ENCODE measurements around the gene STPG1.

DNA sequence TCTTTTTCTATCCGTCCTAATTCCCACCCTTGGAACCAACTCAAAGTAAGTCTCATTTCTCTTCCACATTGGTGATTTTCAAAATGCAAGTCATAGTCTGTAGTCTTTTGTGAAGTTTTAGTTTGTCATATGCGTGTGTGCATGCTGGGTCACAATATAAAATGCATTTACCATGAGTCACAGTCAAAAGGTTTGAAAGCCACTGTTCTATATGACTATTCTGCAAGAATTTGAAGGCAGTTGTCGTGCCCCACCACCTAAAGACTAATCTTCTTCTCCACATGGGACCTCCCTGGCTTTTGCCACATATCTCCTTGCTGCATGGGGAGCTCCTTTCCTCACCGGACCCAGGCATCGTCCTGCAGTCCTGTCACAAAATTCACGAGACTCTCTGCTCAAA, 1.6 kb downstream of the STPG1 start:
- TF ChIP-seq ZNF521 (tag by site-specific recombination; IDR thresholded peaks at IDR 0.05) (no peak), ZNF639 (tag by site-specific recombination; IDR thresholded peaks at IDR 0.05) (no peak), CTCF (tag by site-specific recombination; IDR thresholded peaks at IDR 0.05) (no peak), ZNF621 (tag by site-specific recombination; IDR thresholded peaks at IDR 0.05) (no peak), ZNF350 (tag by site-specific recombination; IDR thresholded peaks at IDR 0.05) (no peak)

All from HEK293 (cell line).